HG02943 (cell line): Measurements from ENCODE around the gene RCAN1.
"Not testable (repeated sequence)": the region's sequence is repeated elsewhere in the genome, so short reads cannot be mapped to it uniquely, and the experiment has no call there.

ENCODE experiments used
- ATAC-seq: cut with Tn5 transposase; IDR thresholded peaks from one replicate; pipeline ENCODE4 v1.9.1; 2021; ENCODE audit warnings: mild to moderate bottlenecking, low read depth, moderate library complexity; ENCODE audit not compliant: unreplicated experiment

The RCAN1 gene

DNA sequence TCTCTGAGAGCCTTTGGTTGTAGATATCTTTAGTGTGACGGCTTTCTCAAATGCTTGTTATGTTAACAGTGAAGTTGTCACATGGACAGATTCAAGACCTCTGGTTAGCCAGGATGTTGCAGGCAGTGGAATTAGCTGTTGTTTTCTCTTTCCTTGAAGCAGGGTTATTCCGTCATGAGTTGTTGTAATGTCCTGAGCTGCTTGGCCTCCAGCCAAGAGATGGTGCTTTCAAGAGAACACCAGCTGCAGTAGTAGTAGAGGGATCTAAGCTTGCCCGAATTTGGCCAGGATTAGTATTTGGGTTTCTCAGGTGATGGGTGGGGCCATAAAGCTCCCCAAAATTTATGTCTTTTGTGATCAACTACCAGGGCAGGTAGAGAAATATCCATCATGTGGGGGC lies 116.3 kb downstream of the RCAN1 start:
- ATAC-seq = no peak

DNA sequence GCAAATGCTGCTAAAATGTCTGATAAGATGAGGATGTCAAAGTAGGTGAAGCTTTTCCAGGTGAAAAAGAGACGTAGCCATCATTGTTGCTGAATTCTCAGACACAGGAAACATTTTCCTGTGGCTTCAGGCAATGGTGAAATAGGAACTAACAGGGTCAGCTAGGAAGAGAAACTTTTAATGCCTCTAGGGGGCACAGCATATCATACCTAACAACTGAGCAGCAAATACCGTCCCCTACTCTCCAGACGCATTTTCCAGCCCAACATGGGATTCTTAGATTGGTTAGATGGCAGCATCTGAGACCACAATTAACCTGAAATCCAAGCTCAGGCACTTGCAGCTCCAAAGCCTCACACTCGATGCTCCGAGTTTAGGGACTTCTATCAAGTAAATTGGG lies 131.1 kb downstream of the RCAN1 start:
- not testable (repeated sequence) for ATAC-seq

GRCh38 chr21:34483435-34483834 lies 131.5 kb downstream of the RCAN1 start:
- not testable (repeated sequence) for ATAC-seq

- ATAC-seq = not testable (repeated sequence)
These were observed 147.6 kb downstream of the RCAN1 start for GRCh38 chr21:34467333-34467732.
